ENCODE measurements around the gene AGER.

The AGER gene

GRCh38 chr6:32188381-32189068, 4.5 kb upstream of the AGER start (continued):
- TF ChIP-seq ZNF18 (tag by site-specific recombination; IDR thresholded peaks at IDR 0.05) (no peak), ZNF202 (tag by site-specific recombination; IDR thresholded peaks at IDR 0.05; ENCODE audit: borderline replicate concordance) (no peak), ZSCAN4 (tag by site-specific recombination; IDR thresholded peaks at IDR 0.05) (no peak), ZNF621 (tag by site-specific recombination; IDR thresholded peaks at IDR 0.05) (no peak), PRDM1 (tag by site-specific recombination; IDR thresholded peaks at IDR 0.05) (no peak), ZNF585B (tag by site-specific recombination; IDR thresholded peaks at IDR 0.05) (no peak), ZNF398 (tag by site-specific recombination; IDR thresholded peaks at IDR 0.05) (0 out of 2 replicates have a peak, but pooled peaks have one; percentile 23), MZF1 (tag by site-specific recombination; IDR thresholded peaks at IDR 0.05; ENCODE audit: borderline replicate concordance) (no peak), ZNF311 (tag by site-specific recombination; IDR thresholded peaks at IDR 0.05; ENCODE audit: borderline replicate concordance) (no peak), WT1 (tag by site-specific recombination; IDR thresholded peaks at IDR 0.05) (peak; percentile 46; the same call in 1 of the 2 replicates), ZNF146 (tag by site-specific recombination; IDR thresholded peaks at IDR 0.05) (no peak), ZNF501 (tag by site-specific recombination; IDR thresholded peaks at IDR 0.05) (no peak), HIC1 (tag by site-specific recombination; IDR thresholded peaks at IDR 0.05) (no peak), HOXA7 (CRISPR knock-in tag; IDR thresholded peaks at IDR 0.05; ENCODE audit: borderline replicate concordance) (no peak), RBAK (tag by site-specific recombination; IDR thresholded peaks at IDR 0.05) (no peak), ZSCAN30 (tag by site-specific recombination; IDR thresholded peaks at IDR 0.05) (no peak), TCF7L2 (IDR thresholded peaks at IDR 0.05; ENCODE audit: borderline replicate concordance, low read depth, low read length) (no peak), ZNF701 (tag by site-specific recombination; IDR thresholded peaks at IDR 0.05) (no peak), ZNF416 (tag by site-specific recombination; IDR thresholded peaks at IDR 0.05) (no peak), IKZF3 (tag by site-specific recombination; IDR thresholded peaks at IDR 0.05) (0 out of 2 replicates have a peak, but pooled peaks have one; percentile 26), ZNF692 (tag by site-specific recombination; IDR thresholded peaks at IDR 0.05) (peak; percentile 82), ZNF571 (tag by site-specific recombination; IDR thresholded peaks at IDR 0.05) (no peak), SALL2 (tag by site-specific recombination; IDR thresholded peaks at IDR 0.05; ENCODE audit: borderline replicate concordance) (no peak), EGR2 (tag by site-specific recombination; IDR thresholded peaks at IDR 0.05; ENCODE audit: low read depth) (peak; percentile 32; the same call in 1 of the 2 replicates), BCL11A (tag by site-specific recombination; IDR thresholded peaks at IDR 0.05; ENCODE audit: low read depth) (no peak), YY1 (tag by site-specific recombination; IDR thresholded peaks at IDR 0.05) (no peak), ZNF133 (tag by site-specific recombination; IDR thresholded peaks at IDR 0.05) (no peak), ZFP69B (tag by site-specific recombination; IDR thresholded peaks at IDR 0.05) (peak; percentile 82)
